Mammary epithelial cell (primary cell): Measurements from ENCODE around the gene PDE3B.

Source experiments
- CTCF ChIP-seq, 2 donors: IDR thresholded peaks in 1 of 2; conservative IDR thresholded peaks in 1 of 2; 2 replicates each; pipeline ENCODE4 v1.5.1; 2011 to 2012; ENCODE audit warnings: inconsistent platforms in 2 of 2, low read length in 2 of 2, mild to moderate bottlenecking in 2 of 2, control low read depth in 1 of 2, low read depth in 1 of 2; ENCODE audit not compliant: insufficient read depth in 1 of 2; ENCODE audit errors: extremely low read depth in 1 of 2
- EZH2 ChIP-seq: IDR thresholded peaks from 2 replicates; pipeline ENCODE4 v1.6.1; 2012; ENCODE audit warnings: low read length, inconsistent platforms, borderline replicate concordance

GRCh38 chr11:14642453-14642852, 1.2 kb upstream of the PDE3B start:
- TF ChIP-seq CTCF (conservative IDR thresholded peaks at IDR 0.05 in 1 of 2, IDR thresholded peaks at IDR 0.05 in 1 of 2; ENCODE audit: extremely low read depth in 1 of 2, insufficient read depth in 1 of 2, low read depth in 1 of 2, low read length in 2 of 2) (no peak), EZH2 (no peak)
